Activated CD4-positive, alpha-beta T cell treated with anti-CD3 and anti-CD28 coated beads, Interleukin-2, amount 10 ng/mL, durations not matched to agents 24 days and 14 days (primary cell): ENCODE measurements around the gene DMWD. TPM values are rescaled to one million over a fixed set of nuclear protein-coding genes. Genes with fewer than 3 reads are reported as not detected.

Experiments
- DNase-seq: peaks from one replicate; pipeline ENCODE4 v3.0.0; 2022
- H3K27ac Mint-ChIP-seq: one replicate; pipeline ENCODE4 v1.8.0; 2022; ENCODE audit warnings: mild to moderate bottlenecking, mixed read lengths
- H3K27me3 Mint-ChIP-seq: one replicate; pipeline ENCODE4 v1.8.0; 2022; ENCODE audit warnings: mixed read lengths
- H3K36me3 Mint-ChIP-seq: one replicate; pipeline ENCODE4 v1.8.0; 2022; ENCODE audit warnings: low read depth, mild to moderate bottlenecking, mixed read lengths
- H3K4me1 Mint-ChIP-seq: one replicate; pipeline ENCODE4 v1.8.0; 2021; ENCODE audit warnings: mixed read lengths
- H3K4me3 Mint-ChIP-seq: one replicate; pipeline ENCODE4 v1.8.0; 2022; ENCODE audit warnings: mild to moderate bottlenecking, moderate library complexity, mixed read lengths
- H3K9me3 Mint-ChIP-seq: one replicate; pipeline ENCODE4 v1.8.0; 2021; ENCODE audit warnings: mixed read lengths
- intact Hi-C: fragments of 100-400 bp; cut with micrococcal nuclease; formaldehyde crosslinking; loops from one replicate; pipeline ENCODE4 v1.15.1; 2023
- total RNA-seq: library from RNA; stranded (reverse); gene quantifications from 2 replicates; pipeline ENCODE4 v1.2.3, GENCODE V29; 2022

DMWD gene
- total RNA-seq, 1 donor from 2014 or later: 50.7 TPM

DNA sequence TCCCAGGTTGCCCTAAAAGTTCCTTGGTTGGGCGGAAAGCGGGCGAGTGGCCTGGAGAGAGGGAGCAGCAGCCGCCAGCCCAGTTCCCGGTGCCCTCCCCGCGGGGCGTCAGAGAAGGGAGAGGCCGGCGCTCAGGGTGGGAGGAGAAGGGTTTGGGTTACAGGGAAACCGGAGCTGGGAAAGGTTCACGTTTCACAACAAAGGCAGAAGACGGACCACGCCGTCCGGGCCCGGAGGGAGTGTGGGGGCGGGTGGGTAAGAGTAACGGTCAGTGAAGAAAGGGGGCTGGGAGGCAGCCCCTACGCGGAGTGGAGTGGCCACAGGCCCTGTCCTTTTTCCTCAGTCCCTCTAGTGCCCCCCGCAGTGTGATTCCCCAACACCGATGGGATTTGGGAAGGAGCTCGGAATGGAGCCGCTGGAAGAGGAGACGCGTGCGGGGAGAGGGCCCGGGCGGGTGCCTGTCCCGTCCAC is 25.2 kb downstream of the DMWD start:
- peak overlapping the region; percentile 62 for H3K4me3 Mint-ChIP-seq

DNA sequence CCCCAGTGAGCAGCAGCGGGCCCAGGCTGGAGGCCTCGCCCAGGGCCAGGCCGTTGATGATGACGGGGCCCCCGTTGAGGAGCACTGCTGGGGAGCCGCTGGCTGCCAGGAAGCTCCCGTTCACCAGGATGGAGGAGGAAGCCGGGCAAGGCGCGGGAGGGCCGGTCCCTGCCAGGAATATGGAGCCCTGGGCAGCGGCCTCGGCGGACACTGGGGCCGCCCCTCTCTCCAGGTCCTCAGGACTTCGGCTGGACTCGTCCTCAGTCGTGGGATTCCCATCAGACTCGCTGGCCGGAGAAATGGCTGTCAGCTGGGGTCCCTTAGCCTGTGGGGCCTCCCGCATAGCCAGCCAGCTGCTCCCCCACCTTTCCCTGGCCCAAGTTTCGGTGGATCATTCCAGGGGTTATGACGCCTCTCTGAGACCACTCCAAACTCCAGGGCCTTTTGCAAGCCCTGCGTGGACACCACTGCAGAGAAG is 25.7 kb downstream of the DMWD start:
- no peak overlapping the region for H3K27ac Mint-ChIP-seq
- no peaks in the 10 kb centered on the region for H3K36me3 Mint-ChIP-seq
- H3K4me1 Mint-ChIP-seq: peaks cover 12% of the 10 kb centered on the region
- H3K4me3 Mint-ChIP-seq: peak overlapping the region; percentile 62
- H3K27me3 Mint-ChIP-seq: peaks cover 21% of the 10 kb centered on the region
- intact Hi-C loops: no loop called here
- no peak for DNase-seq
- no peaks in the 10 kb centered on the region for H3K9me3 Mint-ChIP-seq

More for the DNA sequence above, 25.2 kb downstream of the DMWD start:
- intact Hi-C loops: no loop called here
- no peaks in the 10 kb centered on the region for H3K36me3 Mint-ChIP-seq
- peaks cover 12% of the 10 kb centered on the region for H3K4me1 Mint-ChIP-seq
- no peaks in the 10 kb centered on the region for H3K9me3 Mint-ChIP-seq
- DNase-seq: no peak
- no peak overlapping the region for H3K27ac Mint-ChIP-seq
- H3K27me3 Mint-ChIP-seq: peaks cover 25% of the 10 kb centered on the region

DNA sequence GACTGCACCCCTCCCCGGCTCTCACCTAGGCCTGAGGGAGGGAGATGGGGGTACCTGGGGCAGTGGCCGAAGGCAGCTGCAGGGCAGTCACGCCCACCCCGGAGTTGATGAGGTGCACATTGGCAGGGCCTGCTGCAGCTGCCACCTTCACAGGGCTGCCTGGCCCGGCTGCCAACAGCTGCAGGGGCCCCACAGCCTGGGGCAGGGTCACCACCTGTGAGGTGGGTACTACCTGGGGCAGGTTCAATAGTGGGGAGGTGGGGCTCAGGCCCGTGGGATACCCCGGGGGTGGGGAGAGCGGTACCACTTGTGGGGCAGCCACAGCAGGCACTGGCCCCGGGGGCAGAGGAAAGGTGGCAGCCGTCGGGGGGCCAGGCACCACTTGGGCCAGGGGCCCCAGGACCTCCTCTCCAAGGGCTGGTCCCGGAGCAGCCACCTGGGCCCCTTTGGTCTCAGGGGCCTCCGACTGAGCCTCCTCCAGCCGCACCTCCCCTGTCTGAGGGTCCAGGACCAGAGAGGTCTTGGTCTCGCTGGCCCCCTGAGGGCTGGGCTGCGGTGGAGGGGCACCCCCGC is 26.3 kb downstream of the DMWD start:
- intact Hi-C loops: no loop called here
- Mint-ChIP-seq H3K4me3 (no peak overlapping the region), H3K27me3 (peaks cover 20% of the 10 kb centered on the region), H3K9me3 (no peaks in the 10 kb centered on the region), H3K4me1 (peaks cover 12% of the 10 kb centered on the region), H3K36me3 (no peaks in the 10 kb centered on the region), H3K27ac (no peak overlapping the region)
- DNase-seq: no peak

DNA sequence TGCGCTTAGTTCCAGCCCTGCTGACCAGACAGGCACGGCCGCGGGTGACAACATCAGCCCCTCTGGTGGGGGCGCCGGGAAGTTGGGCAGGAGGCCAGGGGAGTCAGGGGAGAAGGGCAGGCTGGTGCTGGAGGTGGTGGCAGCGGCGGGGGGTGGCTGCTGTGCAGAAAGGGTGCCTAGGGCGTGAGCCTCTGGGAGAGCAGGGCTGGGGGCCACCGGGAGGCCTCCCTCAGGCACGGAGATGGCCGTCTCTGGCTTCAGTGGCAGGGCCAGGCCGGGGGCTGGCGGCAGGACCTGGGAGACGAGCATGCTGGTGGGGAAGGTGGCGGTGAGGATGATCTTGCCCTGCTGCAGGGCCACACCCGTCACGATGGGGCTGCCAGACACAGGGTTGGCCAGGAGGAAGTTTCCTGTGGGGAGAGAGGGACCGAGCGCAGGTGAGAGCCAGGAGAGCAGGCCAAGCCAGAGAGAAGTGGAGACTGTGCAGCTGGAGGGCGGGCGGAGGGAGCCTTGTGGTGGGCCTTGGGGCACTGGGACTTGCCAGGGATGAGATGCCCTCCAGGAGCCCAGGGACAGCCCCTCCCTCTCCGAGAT is 26.8 kb downstream of the DMWD start:
- H3K4me1 Mint-ChIP-seq: peaks cover 8% of the 10 kb centered on the region
- H3K9me3 Mint-ChIP-seq: no peaks in the 10 kb centered on the region
- DNase-seq: no peak
- H3K27ac Mint-ChIP-seq: no peak overlapping the region
- intact Hi-C loops: no loop called here
- H3K36me3 Mint-ChIP-seq: no peaks in the 10 kb centered on the region
- H3K27me3 Mint-ChIP-seq: peaks cover 16% of the 10 kb centered on the region
- H3K4me3 Mint-ChIP-seq: peak overlapping the region; percentile 44

DNA sequence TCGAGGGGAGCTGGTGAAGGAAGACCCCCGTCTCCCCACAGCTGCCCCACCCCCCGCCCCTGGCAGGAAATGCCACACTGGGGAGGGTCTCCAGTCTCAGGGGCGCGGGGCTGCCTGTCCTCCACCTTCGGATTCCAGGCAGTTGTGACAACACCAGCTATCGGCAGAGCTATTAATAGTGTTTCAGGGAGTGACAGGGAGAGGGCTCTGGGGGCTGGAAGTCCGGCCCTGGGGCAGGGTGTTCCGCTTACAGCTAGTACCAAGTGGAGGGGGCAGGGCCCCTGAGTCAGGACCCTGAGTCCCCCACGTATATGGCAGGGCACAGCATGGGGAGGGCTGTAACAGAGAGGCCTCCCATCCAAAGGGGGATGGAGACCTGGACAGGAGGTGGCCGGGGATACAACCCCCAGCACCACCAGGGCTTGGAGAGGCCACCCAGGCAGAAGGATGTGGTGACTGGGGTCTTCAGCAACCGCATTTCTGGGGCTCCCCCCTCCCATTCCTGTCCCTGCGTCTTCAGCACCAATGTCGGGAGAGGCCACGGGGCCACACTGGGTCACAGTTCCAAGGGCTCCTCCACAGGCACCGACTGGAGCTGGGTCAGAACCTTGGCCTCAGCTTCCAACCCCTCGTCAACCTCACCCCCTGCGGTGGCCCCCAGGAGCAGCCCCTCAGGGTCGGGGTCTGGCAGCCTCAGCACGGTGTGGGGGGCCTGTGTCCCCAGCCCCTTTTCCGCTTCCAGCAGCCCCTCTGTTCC is 27.5 kb downstream of the DMWD start:
- H3K4me3 Mint-ChIP-seq: no peak overlapping the region
- peaks cover 14% of the 10 kb centered on the region for H3K27me3 Mint-ChIP-seq
- peaks cover 6% of the 10 kb centered on the region for H3K4me1 Mint-ChIP-seq
- H3K9me3 Mint-ChIP-seq: no peaks in the 10 kb centered on the region
- no peaks in the 10 kb centered on the region for H3K36me3 Mint-ChIP-seq
- intact Hi-C loops: no loop called here
- H3K27ac Mint-ChIP-seq: no peak overlapping the region
- DNase-seq: no peak

DNA sequence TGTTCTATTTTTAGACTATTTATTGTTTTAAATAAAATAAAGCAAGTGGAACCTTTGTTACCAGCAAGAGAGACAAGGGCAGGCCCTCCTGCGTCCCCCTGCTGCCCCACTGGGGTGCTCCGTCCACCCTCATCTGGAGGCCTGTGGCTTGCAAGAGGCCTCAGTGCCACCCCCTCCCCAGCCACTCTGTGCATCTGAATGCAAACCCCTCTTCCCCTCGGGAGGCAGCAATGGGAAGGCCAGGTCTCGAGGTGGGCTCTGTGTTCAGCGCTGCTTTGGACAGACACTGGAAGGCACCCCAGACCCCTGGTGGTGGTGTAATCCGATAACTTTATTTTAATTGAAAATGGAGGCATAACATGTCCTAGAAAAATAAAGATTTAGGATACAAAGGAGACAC is 28.2 kb downstream of the DMWD start:
- no peaks in the 10 kb centered on the region for H3K9me3 Mint-ChIP-seq
- H3K4me1 Mint-ChIP-seq: peaks cover 3% of the 10 kb centered on the region
- peaks cover 14% of the 10 kb centered on the region for H3K27me3 Mint-ChIP-seq
- H3K4me3 Mint-ChIP-seq: no peak overlapping the region
- no peak overlapping the region for H3K27ac Mint-ChIP-seq
- no peak for DNase-seq
- H3K36me3 Mint-ChIP-seq: no peaks in the 10 kb centered on the region
- intact Hi-C loops: no loop called here

DNA sequence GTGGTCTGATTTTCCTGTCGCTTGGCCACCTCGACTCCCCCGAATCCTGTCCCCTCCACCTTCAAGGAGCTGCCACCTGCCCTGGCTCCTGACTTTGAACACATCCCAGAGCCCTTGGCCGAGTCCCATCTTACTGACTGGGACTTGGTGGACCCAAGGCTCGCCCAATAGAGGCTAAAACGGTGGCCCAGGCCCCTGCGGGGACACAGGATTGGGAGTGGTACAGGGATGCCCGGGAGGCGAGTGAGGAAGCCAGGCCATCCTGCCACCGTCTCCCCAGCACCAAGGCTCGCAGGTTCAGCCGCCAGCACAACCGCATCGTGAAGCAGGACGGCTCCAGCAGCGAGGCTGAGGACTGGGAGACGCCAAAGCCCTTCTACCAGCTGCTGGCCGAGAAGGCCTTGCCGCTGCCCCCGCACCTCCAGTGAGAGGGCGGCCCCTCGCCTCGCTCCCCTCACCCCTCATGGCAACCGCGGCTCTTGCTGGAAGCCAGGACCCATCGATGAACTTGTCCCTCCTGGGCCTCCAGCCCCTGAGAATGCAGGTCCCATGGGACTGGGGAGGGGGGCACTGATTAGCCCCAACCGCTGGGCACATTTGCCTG is 28.9 kb downstream of the DMWD start:
- Mint-ChIP-seq H3K4me1 (peaks cover under 1% of the 10 kb centered on the region), H3K27ac (no peak overlapping the region)
- intact Hi-C loops: no loop called here

DNA sequence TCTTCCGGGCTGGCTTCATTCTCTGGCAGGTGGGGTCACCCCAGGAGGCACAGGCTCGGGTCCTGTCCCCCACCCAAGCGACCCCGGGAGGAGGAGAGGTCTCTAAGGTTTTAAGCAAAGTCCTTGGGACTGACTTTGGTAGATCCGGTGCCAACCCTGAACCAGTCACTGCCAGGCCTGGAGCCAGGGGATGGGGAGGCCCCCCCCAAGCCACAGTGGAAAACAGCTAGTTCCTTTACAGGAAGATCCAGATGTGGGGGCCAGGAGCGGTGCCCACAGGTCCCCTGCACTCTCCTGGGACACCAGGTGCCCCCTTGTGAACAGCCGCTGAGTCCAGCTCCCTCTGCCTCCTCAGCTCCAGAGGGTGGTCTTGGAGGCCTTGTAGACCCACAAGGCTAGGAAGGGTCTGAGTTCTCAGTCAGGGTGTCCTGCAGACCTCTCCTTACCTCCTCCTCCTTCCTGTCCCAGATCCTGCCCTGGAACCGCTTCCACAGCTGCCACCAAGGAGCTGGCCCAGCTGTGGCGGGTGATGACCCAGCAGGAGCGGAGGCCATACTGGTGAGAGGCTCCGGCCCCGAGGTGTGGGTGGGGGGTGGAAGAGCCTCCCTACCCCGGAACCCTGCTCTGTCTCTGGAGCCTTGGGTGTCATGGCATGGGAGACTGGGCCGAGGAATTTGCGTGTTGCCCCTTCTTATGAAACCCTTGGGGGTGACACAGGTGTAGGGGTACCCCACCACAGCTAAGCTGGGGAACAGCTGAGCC is 29.6 kb downstream of the DMWD start:
- Mint-ChIP-seq H3K4me3 (no peak overlapping the region), H3K4me1 (no peaks in the 10 kb centered on the region), H3K9me3 (no peaks in the 10 kb centered on the region), H3K36me3 (no peaks in the 10 kb centered on the region), H3K27me3 (peaks cover 11% of the 10 kb centered on the region), H3K27ac (no peak overlapping the region)
- intact Hi-C loops: no loop called here
- DNase-seq: no peak

More for the DNA sequence above, 28.9 kb downstream of the DMWD start:
- no peak for DNase-seq
- peaks cover 12% of the 10 kb centered on the region for H3K27me3 Mint-ChIP-seq
- no peak overlapping the region for H3K4me3 Mint-ChIP-seq
- H3K36me3 Mint-ChIP-seq: no peaks in the 10 kb centered on the region
- H3K9me3 Mint-ChIP-seq: no peaks in the 10 kb centered on the region

GRCh38 chr19:45761714-45762113 is 30.9 kb downstream of the DMWD start:
- intact Hi-C loops: no loop called here
- Mint-ChIP-seq H3K4me3 (no peak overlapping the region), H3K9me3 (no peaks in the 10 kb centered on the region), H3K27me3 (peaks cover 8% of the 10 kb centered on the region), H3K36me3 (no peaks in the 10 kb centered on the region), H3K4me1 (no peaks in the 10 kb centered on the region), H3K27ac (no peak overlapping the region)
- DNase-seq: no peak

- DNase-seq: no peak
- Mint-ChIP-seq H3K4me3 (no peak overlapping the region), H3K27me3 (peaks cover 3% of the 10 kb centered on the region), H3K4me1 (no peaks in the 10 kb centered on the region), H3K27ac (no peak overlapping the region), H3K9me3 (no peaks in the 10 kb centered on the region), H3K36me3 (no peaks in the 10 kb centered on the region)
- intact Hi-C loops: no loop called here
These were observed 33.7 kb downstream of the DMWD start for GRCh38 chr19:45758921-45759320.

DNA sequence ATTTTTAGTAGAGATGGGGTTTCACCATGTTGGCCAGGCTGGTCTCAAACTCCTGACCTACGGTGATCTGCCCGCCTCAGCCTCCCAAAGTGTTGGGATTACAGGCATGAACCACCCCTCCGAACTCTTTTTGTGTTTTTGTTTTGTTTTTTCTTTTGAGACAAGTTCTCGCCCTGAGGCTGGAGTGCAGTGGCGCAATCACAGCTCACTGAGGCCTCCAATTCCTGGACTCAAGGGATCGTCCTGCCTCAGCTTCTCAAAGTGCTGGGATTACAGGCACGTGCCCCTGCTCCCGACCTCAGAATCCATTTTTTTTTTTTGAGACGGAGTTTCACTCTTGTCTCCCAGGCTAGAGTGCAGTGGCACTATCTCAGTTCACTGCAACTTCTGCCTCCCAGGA is 35.0 kb downstream of the DMWD start:
- intact Hi-C loops: no loop called here
- H3K9me3 Mint-ChIP-seq: no peaks in the 10 kb centered on the region
- H3K4me3 Mint-ChIP-seq: no peak overlapping the region
- H3K4me1 Mint-ChIP-seq: no peaks in the 10 kb centered on the region
- no peaks in the 10 kb centered on the region for H3K36me3 Mint-ChIP-seq
- no peak for DNase-seq
- peaks cover 2% of the 10 kb centered on the region for H3K27me3 Mint-ChIP-seq
- no peak overlapping the region for H3K27ac Mint-ChIP-seq

GRCh38 chr19:45754323-45754722 is 38.3 kb downstream of the DMWD start:
- Mint-ChIP-seq H3K4me3 (no peak overlapping the region), H3K9me3 (no peaks in the 10 kb centered on the region), H3K27ac (no peak overlapping the region), H3K4me1 (no peaks in the 10 kb centered on the region), H3K27me3 (no peaks in the 10 kb centered on the region), H3K36me3 (no peaks in the 10 kb centered on the region)
- intact Hi-C loops: no loop called here
- DNase-seq: no peak

- no peaks in the 10 kb centered on the region for H3K36me3 Mint-ChIP-seq
These were observed 39.1 kb downstream of the DMWD start for GRCh38 chr19:45753548-45753947.

More at GRCh38 chr19:45753548-45753947, 39.1 kb downstream of the DMWD start:
- Mint-ChIP-seq H3K27me3 (no peaks in the 10 kb centered on the region), H3K27ac (no peak overlapping the region), H3K9me3 (no peaks in the 10 kb centered on the region), H3K4me1 (no peaks in the 10 kb centered on the region), H3K4me3 (no peak overlapping the region)
- intact Hi-C loops: no loop called here
- no peak for DNase-seq
